Endothelial cell of coronary artery (primary cell): ENCODE data around the gene MIAT. TPM values are rescaled to one million over a fixed set of nuclear protein-coding genes. Genes with fewer than 3 reads are reported as not detected.

ENCODE experiments used
- total RNA-seq: library from RNA; depleted of rRNA; stranded (reverse); fragments of >200 nt; gene quantifications from 2 replicates; pipeline ENCODE4 v1.2.3, GENCODE V29; 2014

Gene MIAT
- total RNA-seq = 0.27 and 0.47 TPM in 2 replicates

GRCh38 chr22:26656891-26657851, at the start of gene MIAT:
Gene MIAT (plus strand): TSS chr22:26657588.

DNA sequence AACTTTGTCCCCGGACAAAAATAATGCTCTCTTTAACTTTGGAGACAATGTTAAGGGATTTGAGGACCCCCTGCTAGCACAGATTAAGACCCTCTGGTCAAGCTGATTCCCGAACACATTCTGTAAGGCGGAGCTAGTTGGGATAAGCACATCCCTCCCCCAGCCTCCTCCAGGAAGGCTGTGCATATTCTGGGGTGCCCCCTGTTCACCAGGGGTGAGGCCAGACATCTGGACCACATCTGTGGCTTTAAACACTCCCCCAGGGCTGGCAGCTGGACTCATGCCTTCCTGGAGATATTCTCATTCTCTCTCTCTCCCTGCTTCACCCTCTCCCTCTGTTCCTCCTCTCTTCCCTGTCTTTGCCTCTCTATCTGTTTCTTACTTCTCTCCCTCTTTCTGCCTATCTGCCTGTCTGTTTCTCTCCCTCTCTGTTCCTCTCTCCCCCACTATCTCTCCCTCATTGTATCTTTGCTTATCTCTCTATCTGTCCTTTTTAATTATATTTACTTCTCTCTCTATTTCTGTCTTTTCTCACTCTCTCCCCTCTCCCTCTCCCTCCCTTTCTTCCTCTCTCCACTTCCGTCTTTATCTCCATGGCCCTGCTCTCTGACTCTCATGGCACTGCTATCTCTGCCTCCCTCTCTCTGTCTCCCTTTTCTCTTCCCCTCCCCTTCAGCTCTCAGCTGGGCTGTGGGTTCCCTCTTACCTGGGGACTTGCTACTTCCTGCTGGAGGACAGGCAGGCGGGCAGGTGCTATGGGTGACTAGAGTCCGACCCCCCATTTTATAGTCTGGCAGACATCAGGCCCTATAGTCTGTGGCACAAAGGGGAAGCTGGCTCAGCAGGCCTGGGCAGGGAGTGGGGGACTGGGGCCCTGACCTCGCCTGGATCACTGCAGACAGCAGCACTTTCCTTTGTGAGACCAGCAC, 39.9 kb upstream of the MIAT start, which contains the start of gene CRYBB1:
Gene CRYBB1, minus strand, starts transcription at position 757 of the 929 bp plus-strand sequence. CDS start 1,708 bp downstream, outside the sequence.

DNA sequence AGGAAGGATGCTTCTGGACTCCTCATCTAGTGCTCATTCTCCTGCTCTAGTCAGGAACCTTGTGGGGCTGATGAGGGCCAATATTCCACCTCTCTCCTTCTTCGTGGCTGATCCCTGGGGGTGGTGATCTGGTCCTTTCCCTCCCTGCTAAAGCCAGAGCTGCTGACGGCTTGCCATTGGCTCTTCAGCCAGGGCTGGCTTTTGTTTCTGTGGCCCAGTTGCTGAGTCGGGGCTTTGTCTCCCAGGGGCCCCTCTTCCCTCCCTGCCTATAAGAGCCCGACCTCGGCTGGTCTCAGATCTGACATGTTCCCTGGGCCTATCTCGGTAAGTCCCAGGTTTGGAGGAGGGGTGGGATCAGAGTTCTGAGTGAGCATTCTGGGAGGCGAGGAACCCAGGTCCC, 35.7 kb upstream of the MIAT start, which contains the start of gene CRYBA4:
Gene CRYBA4, plus strand, starts transcription at position 301 of the 400 bp plus-strand sequence. CDS start 634 bp downstream, outside the sequence.

Other genes starting within 250 kb of the MIAT start
- gene ASPHD2, start 228.3 kb upstream of the MIAT start, total RNA-seq = 6.9 and 10.2 TPM in 2 replicates
- gene HPS4, start 173.8 kb upstream of the MIAT start, total RNA-seq = 15.8 and 19.5 TPM in 2 replicates
- gene SRRD, start 173.7 kb upstream of the MIAT start, total RNA-seq = 15.7 and 17.6 TPM in 2 replicates
- gene TFIP11, start 145.1 kb upstream of the MIAT start, total RNA-seq = 38.1 and 38.7 TPM in 2 replicates
- 30.2 and 47.8 TPM in 2 replicates for gene TPST2, start 67.5 kb upstream of the MIAT start, total RNA-seq
- not detected in 2 replicates for gene CRYBB1, start 39.6 kb upstream of the MIAT start, total RNA-seq
- not detected in 2 replicates for gene CRYBA4, start 35.6 kb upstream of the MIAT start, total RNA-seq